Measurements from ENCODE around the gene RAG2. TPM values are rescaled to one million over a fixed set of nuclear protein-coding genes. Genes with fewer than 3 reads are reported as not detected.

RAG2 gene
- 0.49 TPM for total RNA-seq

DNA sequence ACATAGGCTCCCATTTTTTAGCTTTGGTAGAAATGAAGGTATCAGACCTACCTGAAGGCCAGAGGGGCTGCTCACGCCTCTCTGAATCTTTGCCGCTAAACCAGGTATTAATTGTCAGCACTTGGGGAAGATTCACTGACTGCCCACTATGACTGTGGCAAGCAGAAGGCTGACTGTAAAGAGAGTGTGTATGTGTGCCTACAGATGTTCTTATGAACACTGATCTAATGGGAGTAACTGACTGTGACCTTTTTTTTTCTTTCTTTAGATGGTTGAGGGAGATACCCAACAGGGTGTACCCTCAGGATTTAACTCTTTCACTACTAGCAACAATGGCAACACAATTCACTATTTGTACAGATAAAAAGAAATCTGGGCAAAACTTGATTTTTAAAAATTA is at the start of gene RAG2:
Gene RAG2 (minus strand): TSS at position 186 of the 400 bp plus-strand sequence. CDS start 4,068 bp downstream, outside the sequence.

DNA sequence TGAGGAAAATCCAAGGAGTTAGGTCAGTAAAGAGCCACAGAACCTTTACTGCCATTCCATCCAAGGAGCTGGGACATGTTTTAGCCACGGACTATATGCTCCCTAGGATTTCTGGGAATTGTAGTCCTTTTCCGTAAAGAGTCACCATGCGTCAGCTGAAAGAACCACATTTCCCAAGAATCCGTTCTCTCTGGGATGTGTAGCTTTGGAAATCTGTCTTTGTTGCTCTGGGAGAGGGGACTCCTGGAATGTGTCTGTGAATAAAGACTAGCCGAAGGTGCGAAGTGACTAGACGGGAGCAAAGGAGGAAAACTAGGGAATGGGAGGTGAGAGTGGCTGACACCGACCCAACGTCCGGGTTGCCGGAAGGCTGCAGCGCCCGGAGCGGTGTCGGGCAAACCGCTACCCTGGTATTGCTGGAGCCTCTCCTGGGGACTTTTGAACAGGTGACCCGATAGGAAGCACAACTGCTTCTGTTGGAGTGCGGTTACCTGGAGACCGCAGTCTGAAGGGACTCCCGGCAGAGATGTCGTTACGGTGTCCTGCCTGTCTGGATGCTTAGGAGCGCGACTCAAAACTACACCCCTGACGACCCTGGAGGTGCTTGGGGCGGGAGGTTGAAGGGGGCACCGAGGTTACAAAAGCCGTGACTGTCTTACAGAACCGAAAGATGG is 3.6 kb downstream of the RAG2 start, which contains the start of gene IFTAP:
Gene IFTAP (plus strand): TSS at position 187 of the 674 bp plus-strand sequence. CDS start 15,602 bp downstream, outside the sequence.

DNA sequence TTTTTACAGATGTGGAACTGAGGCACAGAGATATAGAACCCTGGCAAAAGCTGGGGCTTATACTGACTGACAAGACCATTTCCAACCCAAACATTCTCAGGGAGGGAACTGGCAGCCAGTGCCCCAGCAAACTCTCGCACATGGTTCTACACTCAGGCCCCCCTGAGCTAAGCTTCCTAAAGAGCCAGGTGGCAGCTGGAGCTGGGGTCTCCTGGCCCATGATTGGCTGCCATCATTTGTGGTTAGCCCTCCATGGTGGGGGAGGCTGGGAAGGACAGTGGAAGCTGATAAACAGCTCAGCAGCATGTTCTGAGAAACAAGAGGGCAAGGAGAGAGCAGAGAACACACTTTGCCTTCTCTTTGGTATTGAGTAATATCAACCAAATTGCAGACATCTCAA is 30.3 kb downstream of the RAG2 start, which contains the start of gene RAG1:
Gene RAG1 (plus strand): TSS at position 314 of the 400 bp plus-strand sequence. CDS start 5,298 bp downstream, outside the sequence.

Other genes with a start within 250 kb of the RAG2 start
- 16.7 TPM for gene TRAF6, start 88.0 kb downstream of the RAG2 start, total RNA-seq
- 0.93 TPM for gene RAG1, start 30.2 kb downstream of the RAG2 start, total RNA-seq
- gene IFTAP, start 3.7 kb downstream of the RAG2 start, total RNA-seq, result 76.2 TPM

Data from camera-type eye (tissue), 1 donor.